ENCODE data around the gene MOB1B. TPM values are rescaled to one million over a fixed set of nuclear protein-coding genes. Genes with fewer than 3 reads are reported as not detected.
"Not testable (repeated sequence)": the region's sequence is repeated elsewhere in the genome, so short reads cannot be mapped to it uniquely, and the experiment has no call there.

Gene MOB1B
- total RNA-seq, 1 donor from 2014 or later = 26.0 TPM

DNA sequence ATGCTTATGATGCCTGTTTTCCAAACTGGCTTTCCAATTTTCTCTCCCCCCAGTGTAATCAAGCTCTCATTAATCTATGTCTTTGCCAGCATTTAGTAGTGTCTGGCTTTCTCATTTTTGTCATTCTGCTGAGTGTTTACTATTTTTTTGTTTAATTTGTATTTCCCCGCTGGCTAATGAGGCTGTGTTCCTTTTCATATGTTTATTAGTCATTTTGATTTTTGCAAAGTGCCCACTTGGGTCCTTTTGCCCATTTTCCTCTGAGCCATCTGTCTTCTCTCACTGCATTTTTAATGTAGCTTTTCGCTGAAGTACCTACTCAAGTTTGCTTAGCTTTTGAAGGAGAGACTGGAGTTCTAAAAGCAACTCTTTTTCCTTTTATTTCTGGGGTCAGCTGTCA, 106.0 kb downstream of the MOB1B start:
- Mint-ChIP-seq H3K36me3 (ENCODE audit: unreplicated experiment) (peaks cover 4% of the 10 kb centered on the region), H3K9me3 (ENCODE audit: unreplicated experiment) (no peaks in the 10 kb centered on the region), H3K4me3 (ENCODE audit: unreplicated experiment) (no peak overlapping the region), H3K4me1 (ENCODE audit: unreplicated experiment) (peaks cover 19% of the 10 kb centered on the region), H3K27me3 (ENCODE audit: unreplicated experiment) (no peaks in the 10 kb centered on the region), H3K27ac (ENCODE audit: unreplicated experiment) (no peak overlapping the region)
- no peak for DNase-seq (ENCODE audit: extremely low spot score, unreplicated experiment)
- TF ChIP-seq, protein P1, sequence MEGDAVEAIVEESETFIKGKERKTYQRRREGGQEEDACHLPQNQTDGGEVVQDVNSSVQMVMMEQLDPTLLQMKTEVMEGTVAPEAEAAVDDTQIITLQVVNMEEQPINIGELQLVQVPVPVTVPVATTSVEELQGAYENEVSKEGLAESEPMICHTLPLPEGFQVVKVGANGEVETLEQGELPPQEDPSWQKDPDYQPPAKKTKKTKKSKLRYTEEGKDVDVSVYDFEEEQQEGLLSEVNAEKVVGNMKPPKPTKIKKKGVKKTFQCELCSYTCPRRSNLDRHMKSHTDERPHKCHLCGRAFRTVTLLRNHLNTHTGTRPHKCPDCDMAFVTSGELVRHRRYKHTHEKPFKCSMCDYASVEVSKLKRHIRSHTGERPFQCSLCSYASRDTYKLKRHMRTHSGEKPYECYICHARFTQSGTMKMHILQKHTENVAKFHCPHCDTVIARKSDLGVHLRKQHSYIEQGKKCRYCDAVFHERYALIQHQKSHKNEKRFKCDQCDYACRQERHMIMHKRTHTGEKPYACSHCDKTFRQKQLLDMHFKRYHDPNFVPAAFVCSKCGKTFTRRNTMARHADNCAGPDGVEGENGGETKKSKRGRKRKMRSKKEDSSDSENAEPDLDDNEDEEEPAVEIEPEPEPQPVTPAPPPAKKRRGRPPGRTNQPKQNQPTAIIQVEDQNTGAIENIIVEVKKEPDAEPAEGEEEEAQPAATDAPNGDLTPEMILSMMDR (IDR thresholded peaks at IDR 0.05) = no peak

DNA sequence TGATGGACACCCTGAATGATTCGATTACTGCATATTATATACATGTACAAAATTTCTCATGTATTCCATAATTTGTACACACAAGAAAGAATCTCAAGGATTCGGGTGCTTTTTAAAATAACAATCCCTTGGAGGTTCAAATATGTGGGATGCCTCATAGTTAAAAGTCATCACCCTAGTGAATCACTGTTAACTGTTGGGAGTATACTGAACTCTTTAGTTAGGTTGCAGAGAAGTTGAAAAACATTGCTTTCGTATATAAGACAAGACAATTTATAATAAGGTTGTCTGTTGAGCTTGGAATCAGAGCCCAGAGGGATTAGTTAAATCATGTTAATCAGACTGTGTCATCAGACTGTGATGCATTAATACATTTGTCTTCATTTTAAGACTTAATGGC, 106.9 kb downstream of the MOB1B start:
- DNase-seq (ENCODE audit: extremely low spot score, unreplicated experiment) = no peak
- Mint-ChIP-seq H3K27me3 (ENCODE audit: unreplicated experiment) (no peaks in the 10 kb centered on the region), H3K4me1 (ENCODE audit: unreplicated experiment) (peaks cover 19% of the 10 kb centered on the region), H3K4me3 (ENCODE audit: unreplicated experiment) (no peak overlapping the region), H3K36me3 (ENCODE audit: unreplicated experiment) (no peaks in the 10 kb centered on the region), H3K9me3 (ENCODE audit: unreplicated experiment) (no peaks in the 10 kb centered on the region), H3K27ac (ENCODE audit: unreplicated experiment) (no peak overlapping the region)
- TF ChIP-seq, protein P1 (IDR thresholded peaks at IDR 0.05) = no peak

DNA sequence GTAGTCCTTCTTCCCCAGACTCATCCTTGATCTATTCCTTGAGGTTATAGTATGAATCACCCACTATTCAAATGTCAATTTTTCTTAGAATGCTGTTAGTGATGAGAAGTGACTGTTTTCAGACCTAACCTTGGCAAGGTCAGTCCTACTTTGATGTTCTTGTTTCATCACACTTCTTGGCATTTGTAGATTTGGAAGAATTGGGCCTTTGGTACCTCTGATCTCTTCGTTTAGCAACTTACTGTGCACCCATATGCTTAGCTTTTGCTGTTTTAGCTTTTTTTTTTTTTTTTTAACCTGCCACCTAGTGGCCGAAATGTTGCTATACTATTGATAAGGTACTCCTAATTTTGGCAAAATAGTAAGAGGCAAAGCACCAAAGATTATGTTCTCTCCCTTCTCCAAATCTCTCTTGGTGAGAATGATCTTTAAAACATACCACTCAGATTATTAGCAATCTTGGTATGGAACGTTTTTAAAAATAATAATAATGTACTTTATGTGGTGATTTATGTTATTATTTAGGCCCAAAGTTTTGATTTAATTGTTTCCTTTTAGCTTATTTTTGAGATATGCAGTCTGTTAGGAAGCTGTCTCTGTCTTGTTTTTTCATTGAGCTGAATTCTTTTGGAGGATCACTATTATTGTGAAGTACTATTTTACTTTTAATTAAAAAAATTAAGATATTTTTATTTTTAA, 107.9 kb downstream of the MOB1B start:
- no peak overlapping the region for H3K4me3 Mint-ChIP-seq (ENCODE audit: unreplicated experiment)
- no peaks in the 10 kb centered on the region for H3K9me3 Mint-ChIP-seq (ENCODE audit: unreplicated experiment)
- H3K27me3 Mint-ChIP-seq (ENCODE audit: unreplicated experiment) = no peaks in the 10 kb centered on the region
- H3K36me3 Mint-ChIP-seq (ENCODE audit: unreplicated experiment) = no peaks in the 10 kb centered on the region
- peak overlapping the region; percentile 34 for H3K27ac Mint-ChIP-seq (ENCODE audit: unreplicated experiment)
- no peak for DNase-seq (ENCODE audit: extremely low spot score, unreplicated experiment)
- TF ChIP-seq, protein P1 (IDR thresholded peaks at IDR 0.05) = peak; percentile 76
- H3K4me1 Mint-ChIP-seq (ENCODE audit: unreplicated experiment) = peaks cover 19% of the 10 kb centered on the region

DNA sequence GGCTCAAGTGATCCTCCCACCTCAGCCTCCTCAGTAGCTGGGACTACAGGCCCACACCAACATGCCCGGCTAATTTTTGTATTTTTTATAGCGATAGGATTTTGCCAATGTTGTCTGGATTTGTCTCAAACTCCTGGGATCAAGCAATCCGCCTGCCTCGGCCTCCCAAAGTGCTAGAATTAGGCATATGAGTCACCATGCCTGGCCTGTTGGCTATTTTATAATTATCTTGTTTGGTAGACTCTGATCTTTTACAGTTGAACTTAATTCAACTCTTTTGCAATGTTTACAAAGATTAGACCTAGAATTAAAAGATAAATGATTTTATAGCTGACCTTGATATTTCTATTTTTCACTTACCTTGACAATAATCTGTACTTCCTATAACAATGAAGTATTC, 109.3 kb downstream of the MOB1B start:
- Mint-ChIP-seq H3K27me3 (ENCODE audit: unreplicated experiment) (no peaks in the 10 kb centered on the region), H3K4me1 (ENCODE audit: unreplicated experiment) (peaks cover 16% of the 10 kb centered on the region), H3K36me3 (ENCODE audit: unreplicated experiment) (peaks cover 4% of the 10 kb centered on the region), H3K4me3 (ENCODE audit: unreplicated experiment) (no peak overlapping the region), H3K9me3 (ENCODE audit: unreplicated experiment) (no peaks in the 10 kb centered on the region), H3K27ac (ENCODE audit: unreplicated experiment) (no peak overlapping the region)
- TF ChIP-seq, protein P1 (IDR thresholded peaks at IDR 0.05) = no peak
- DNase-seq (ENCODE audit: extremely low spot score, unreplicated experiment) = no peak

DNA sequence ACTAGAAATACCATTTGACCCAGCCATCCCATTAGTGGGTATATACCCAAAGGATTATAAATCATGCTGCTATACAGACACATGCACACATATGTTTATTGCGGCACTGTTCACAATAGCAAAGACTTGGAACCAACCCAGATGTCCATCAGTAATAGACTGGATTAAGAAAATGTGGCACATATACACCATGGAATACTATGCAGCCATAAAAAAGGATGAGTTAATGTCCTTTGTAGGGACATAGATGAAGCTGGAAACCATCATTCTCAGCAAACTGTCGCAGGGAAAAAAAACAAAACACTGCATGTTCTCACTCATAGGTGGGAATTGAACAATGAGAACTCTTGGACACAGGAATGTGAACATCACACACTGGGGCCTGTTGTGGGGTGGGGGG, 115.2 kb downstream of the MOB1B start:
- not testable (repeated sequence) for DNase-seq (ENCODE audit: extremely low spot score, unreplicated experiment); H3K4me3 Mint-ChIP-seq (ENCODE audit: unreplicated experiment); H3K36me3 Mint-ChIP-seq (ENCODE audit: unreplicated experiment); H3K27ac Mint-ChIP-seq (ENCODE audit: unreplicated experiment); H3K4me1 Mint-ChIP-seq (ENCODE audit: unreplicated experiment); H3K9me3 Mint-ChIP-seq (ENCODE audit: unreplicated experiment); H3K27me3 Mint-ChIP-seq (ENCODE audit: unreplicated experiment)

All from osteocyte (in vitro differentiated cells).